ENCODE measurements around the gene NEK6.

DNA sequence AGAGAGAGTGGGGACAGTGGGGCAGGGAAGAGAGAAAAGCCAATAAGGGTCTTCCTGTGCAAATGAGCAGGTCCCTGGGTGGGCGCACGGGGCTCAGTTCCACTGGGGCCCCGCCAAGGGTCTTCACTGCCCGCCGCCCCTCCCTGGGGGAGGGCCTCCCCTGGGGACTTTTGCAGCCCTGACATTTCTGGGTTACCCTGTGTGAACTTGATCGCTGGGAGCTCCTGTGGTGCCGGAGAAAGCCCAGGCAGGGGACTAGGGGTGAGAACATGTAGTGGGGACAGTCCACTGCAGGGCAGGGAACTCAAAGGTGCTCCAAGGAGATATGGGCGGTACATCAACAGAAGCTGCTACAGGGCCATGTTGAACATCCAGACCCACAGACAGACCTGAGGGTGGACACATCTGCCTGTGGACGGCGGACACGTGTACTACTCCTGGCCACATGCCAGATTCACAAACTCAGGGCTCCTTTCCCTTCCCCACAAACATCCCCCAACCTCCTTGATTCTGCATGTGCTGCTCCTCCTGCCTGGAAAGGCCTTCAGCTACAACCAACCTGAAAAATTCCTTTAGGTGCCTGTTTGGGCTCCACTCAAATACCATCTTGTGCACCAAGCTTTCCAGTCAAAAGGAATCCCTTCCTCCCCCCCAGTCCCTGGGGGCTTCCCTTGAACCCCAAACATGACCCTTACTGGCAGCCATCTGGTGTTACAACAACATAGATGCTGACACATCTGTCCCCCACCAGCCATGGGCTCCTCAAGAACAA, 43.0 kb upstream of the NEK6 start:
- TF ChIP-seq, protein P1, sequence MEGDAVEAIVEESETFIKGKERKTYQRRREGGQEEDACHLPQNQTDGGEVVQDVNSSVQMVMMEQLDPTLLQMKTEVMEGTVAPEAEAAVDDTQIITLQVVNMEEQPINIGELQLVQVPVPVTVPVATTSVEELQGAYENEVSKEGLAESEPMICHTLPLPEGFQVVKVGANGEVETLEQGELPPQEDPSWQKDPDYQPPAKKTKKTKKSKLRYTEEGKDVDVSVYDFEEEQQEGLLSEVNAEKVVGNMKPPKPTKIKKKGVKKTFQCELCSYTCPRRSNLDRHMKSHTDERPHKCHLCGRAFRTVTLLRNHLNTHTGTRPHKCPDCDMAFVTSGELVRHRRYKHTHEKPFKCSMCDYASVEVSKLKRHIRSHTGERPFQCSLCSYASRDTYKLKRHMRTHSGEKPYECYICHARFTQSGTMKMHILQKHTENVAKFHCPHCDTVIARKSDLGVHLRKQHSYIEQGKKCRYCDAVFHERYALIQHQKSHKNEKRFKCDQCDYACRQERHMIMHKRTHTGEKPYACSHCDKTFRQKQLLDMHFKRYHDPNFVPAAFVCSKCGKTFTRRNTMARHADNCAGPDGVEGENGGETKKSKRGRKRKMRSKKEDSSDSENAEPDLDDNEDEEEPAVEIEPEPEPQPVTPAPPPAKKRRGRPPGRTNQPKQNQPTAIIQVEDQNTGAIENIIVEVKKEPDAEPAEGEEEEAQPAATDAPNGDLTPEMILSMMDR (IDR thresholded peaks at IDR 0.05; ENCODE audit: low read depth, low read length): no peak
- no peak for TF ChIP-seq EZH2phosphoT487 (IDR thresholded peaks at IDR 0.05; ENCODE audit: low read depth)
